Smooth muscle cell of trachea (primary cell): ENCODE measurements around the gene NR2C2AP. TPM values are rescaled to one million over a fixed set of nuclear protein-coding genes. Genes with fewer than 3 reads are reported as not detected.

Source experiments
- total RNA-seq: library from RNA; depleted of rRNA; stranded (reverse); fragments of >200 nt; gene quantifications from 2 replicates; pipeline ENCODE4 v1.2.1, GENCODE V29; 2014

The NR2C2AP gene
- total RNA-seq, result 3.3 and 4.9 TPM in 2 replicates

GRCh38 chr19:19203012-19203856 is at the start of gene NR2C2AP:
Gene NR2C2AP (minus strand): TSS chr19:19203414. CDS start chr19:19203060, 354 bp downstream.

GRCh38 chr19:19211499-19212420 is 8.5 kb upstream of the NR2C2AP start, which contains the start of gene NCAN:
Gene NCAN (plus strand): TSS chr19:19211958. CDS start chr19:19216954, 4,996 bp downstream.

GRCh38 chr19:19192078-19192882 is 10.9 kb downstream of the NR2C2AP start, which contains the start of the genes BORCS8 and RFXANK:
Gene BORCS8 (minus strand): TSS chr19:19192152. CDS start chr19:19192117, 35 bp downstream.
Gene RFXANK (plus strand): TSS chr19:19192258. CDS start chr19:19193947, 1,689 bp downstream.

GRCh38 chr19:19170053-19170872 is 33.0 kb downstream of the NR2C2AP start, which contains the start of gene MEF2B:
Gene MEF2B (minus strand): TSS chr19:19170263. CDS start chr19:19150735, 19,528 bp downstream.

Other genes with a start within 250 kb of the NR2C2AP start
- 33.6 and 37.5 TPM in 2 replicates for gene SUGP2, start 169.9 kb downstream of the NR2C2AP start, total RNA-seq
- 43.2 TPM in 2 replicates for gene ARMC6, start 169.8 kb downstream of the NR2C2AP start, total RNA-seq
- gene SLC25A42, start 139.4 kb downstream of the NR2C2AP start, total RNA-seq, result 7.9 and 12.4 TPM in 2 replicates
- gene TMEM161A, start 64.9 kb downstream of the NR2C2AP start, total RNA-seq, result 19.8 and 47.8 TPM in 2 replicates
- 0.17 TPM in 1 of 2 replicates, not detected in the other for gene MEF2B, start 33.2 kb downstream of the NR2C2AP start, total RNA-seq
- 12.2 and 15.7 TPM in 2 replicates for gene BORCS8, start 11.3 kb downstream of the NR2C2AP start, total RNA-seq
- 61.2 and 71.3 TPM in 2 replicates for gene RFXANK, start 11.2 kb downstream of the NR2C2AP start, total RNA-seq
- under 0.01 TPM in 2 replicates for gene NCAN, start 8.5 kb upstream of the NR2C2AP start, total RNA-seq
- 0.29 and 1.7 TPM in 2 replicates for gene TM6SF2, start 69.9 kb upstream of the NR2C2AP start, total RNA-seq
- 23.9 and 26.5 TPM in 2 replicates for gene SUGP1, start 117.1 kb upstream of the NR2C2AP start, total RNA-seq
- gene MAU2, start 117.4 kb upstream of the NR2C2AP start, total RNA-seq, result 35.9 and 42.6 TPM in 2 replicates
- 40.5 and 49.6 TPM in 2 replicates for gene GATAD2A, start 202.3 kb upstream of the NR2C2AP start, total RNA-seq